SK-N-SH (cell line): ENCODE measurements around the gene TRMT112. TPM values are rescaled to one million over a fixed set of nuclear protein-coding genes. Genes with fewer than 3 reads are reported as not detected.

ENCODE experiments used
- CTCF ChIA-PET: fragments of 300-600, 350-600 bp; formaldehyde crosslinking; extraction: SDS; loops from one replicate; lab custom pipeline; 2021; lab: Yijun Ruan, JAX
- POLR2A ChIA-PET: fragments of 350-600 bp; sonication (Branson Sonifier 250); formaldehyde crosslinking; extraction: SDS; loops from one replicate; lab custom pipeline; 2020; ENCODE audit warnings: antibody characterized with exemption, inconsistent platforms; lab: Yijun Ruan, JAX
- DNase-seq: peaks from one replicate; pipeline ENCODE4 v3.0.0; 2012
- H2AFZ ChIP-seq: fragments of 200-600 bp; sonication (generic); 2 replicates; pipeline ENCODE4 v1.8.1; 2016; ENCODE audit warnings: antibody characterized with exemption, mild to moderate bottlenecking, low read depth
- H3F3A ChIP-seq: fragments of 200-600 bp; sonication (generic); replicated peaks from 2 replicates; pipeline ENCODE3; 2016; ENCODE audit warnings: antibody characterized with exemption, mild to moderate bottlenecking; ENCODE audit not compliant: insufficient read depth
- H3K27ac ChIP-seq, 2 experiments: fragments of 200-500 bp in 1 of 2; fragments of 200-600 bp in 1 of 2; sonication (Bioruptor generic) in 1 of 2; sonication (generic), shearing (Covaris generic) in 1 of 2; 2 replicates each; pipeline versions ENCODE4 v1.5.1 to v1.6.1; 2014 to 2016; ENCODE audit warnings: low read depth in 2 of 2, inconsistent platforms in 1 of 2, low read length in 1 of 2, mild to moderate bottlenecking in 1 of 2, mixed read lengths in 1 of 2
- H3K27me3 ChIP-seq: fragments of 200-600 bp; sonication (generic), shearing (Covaris generic); 2 replicates; pipeline ENCODE4 v1.6.1; 2016; ENCODE audit warnings: mixed run types; ENCODE audit not compliant: insufficient read depth
- H3K36me3 ChIP-seq, 2 experiments: fragments of 200-500 bp in 1 of 2; fragments of 200-600 bp in 1 of 2; sonication (Bioruptor generic) in 1 of 2; sonication (generic) in 1 of 2; replicated peaks in 1 of 2; 2 replicates each; pipeline versions ENCODE3 to v1.5.1; 2014 to 2016; ENCODE audit warnings: low read length in 1 of 2, mild to moderate bottlenecking in 1 of 2; ENCODE audit not compliant: insufficient read depth in 2 of 2, control insufficient read depth in 1 of 2
- H3K4me1 ChIP-seq, 2 experiments: fragments of 200-500 bp in 1 of 2; fragments of 200-600 bp in 1 of 2; sonication (Bioruptor generic) in 1 of 2; sonication (generic), shearing (Covaris generic) in 1 of 2; 2 replicates each; pipeline versions ENCODE4 v1.5.1 to v1.6.1; 2014 to 2016; ENCODE audit warnings: low read depth in 1 of 2, low read length in 1 of 2, mixed run types in 1 of 2; ENCODE audit not compliant: insufficient read depth in 2 of 2, control insufficient read depth in 1 of 2
- H3K4me2 ChIP-seq: fragments of 200-600 bp; sonication (generic), shearing (Covaris generic); 2 replicates; pipeline ENCODE4 v1.6.1; 2017; ENCODE audit warnings: mixed run types
- H3K4me3 ChIP-seq, 2 experiments: fragments of 200-500 bp in 1 of 2; fragments of 200-600 bp in 1 of 2; sonication (Bioruptor generic) in 1 of 2; sonication (generic), shearing (Covaris generic) in 1 of 2; 2 replicates each; pipeline versions ENCODE4 v1.5.1 to v1.8.1; 2014 to 2016; ENCODE audit warnings: low read depth in 2 of 2, inconsistent platforms in 1 of 2, low read length in 1 of 2, mild to moderate bottlenecking in 1 of 2, mixed read lengths in 1 of 2, moderate library complexity in 1 of 2
- H3K79me2 ChIP-seq: fragments of 200-600 bp; sonication (generic); 2 replicates; pipeline ENCODE4 v1.8.1; 2017; ENCODE audit warnings: mild to moderate bottlenecking; ENCODE audit not compliant: insufficient read depth
- H3K9ac ChIP-seq: fragments of 200-600 bp; sonication (generic); 2 replicates; pipeline ENCODE4 v1.6.1; 2017; ENCODE audit warnings: mixed run types
- H3K9me2 ChIP-seq: fragments of 200-600 bp; sonication (generic); 2 replicates; pipeline ENCODE4 v1.6.1; 2017; ENCODE audit warnings: mixed run types
- H3K9me3 ChIP-seq: fragments of 200-600 bp; sonication (generic); 2 replicates; pipeline ENCODE4 v1.6.1; 2017; ENCODE audit warnings: mixed run types, mild to moderate bottlenecking, moderate library complexity
- H4K20me1 ChIP-seq: fragments of 200-600 bp; sonication (generic); 2 replicates; pipeline ENCODE4 v1.6.1; 2017; ENCODE audit warnings: mild to moderate bottlenecking, mixed run types; ENCODE audit not compliant: insufficient read depth
- TAF1 ChIP-seq: IDR thresholded peaks from 2 replicates; pipeline ENCODE4 v1.6.1; 2012; ENCODE audit warnings: low read depth, mild to moderate bottlenecking, low read length, moderate library complexity, borderline replicate concordance
- WGBS: methylation state at CpG from one replicate; pipeline ENCODE4 v1.1.6; 2017; ENCODE audit warnings: low lambda C conversion rate; 5-methylcytosine and 5-hydroxymethylcytosine counted together
- polyA plus RNA-seq, 3 experiments: library from polyadenylated mRNA; depleted of rRNA; stranded (reverse); fragments of >200 nt; gene quantifications; 2 replicates each; pipeline ENCODE4 v1.2.3, GENCODE V29; 2012
- small RNA-seq, 7 experiments: library from RNA; depleted of rRNA; stranded (forward); fragments of <200 nt; gene quantifications; one replicate each; pipeline ENCODE3, GENCODE V24; 2012

TRMT112 gene
- polyA plus RNA-seq, 1 of the 3 experiments (the other 2 are of a cell fraction), result 699 TPM

DNA sequence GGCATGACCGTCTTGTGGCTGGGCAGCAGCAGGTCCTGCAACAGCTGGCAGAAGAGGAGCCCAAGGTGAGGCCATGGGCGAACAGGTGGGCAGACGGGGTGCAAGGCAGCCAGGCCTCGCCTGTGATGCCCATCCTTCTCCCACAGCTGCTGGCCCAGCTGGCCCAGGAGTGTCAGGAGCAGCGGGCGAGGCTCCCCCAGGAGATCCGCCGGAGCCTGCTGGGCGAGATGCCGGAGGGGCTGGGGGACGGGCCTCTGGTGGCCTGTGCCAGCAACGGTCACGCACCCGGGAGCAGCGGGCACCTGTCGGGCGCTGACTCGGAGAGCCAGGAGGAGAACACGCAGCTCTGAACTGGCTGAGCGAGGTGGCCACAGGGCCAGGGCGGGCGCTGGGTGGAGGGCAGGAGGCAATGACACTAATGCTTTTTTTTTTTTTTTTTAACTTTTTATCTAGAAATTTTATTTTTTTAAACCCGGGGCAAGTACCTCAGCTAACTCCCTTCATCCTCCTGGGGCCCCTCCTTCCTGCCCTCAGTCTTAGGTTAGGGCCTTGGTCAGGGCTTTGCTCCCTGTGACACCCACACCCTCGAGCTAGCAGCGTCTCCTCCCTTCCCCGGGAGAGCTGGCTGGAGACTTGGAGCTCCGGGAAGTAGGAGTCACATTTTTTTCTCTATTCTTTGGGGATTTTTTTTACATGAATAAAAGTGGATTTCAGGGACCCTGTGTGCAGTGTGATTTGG lies 50.0 kb downstream of the TRMT112 start:
- no peaks in the 10 kb centered on the region for H3K9me2 ChIP-seq
- H3K4me2 ChIP-seq, result no peak overlapping the region
- no peak overlapping the region for H3K4me3 ChIP-seq
- ChIA-PET CTCF (interaction anchor here (0.8 to 6.9 kb wide), 5 partner anchors 13 to 92 kb away, joined by 3 to 89 read pairs (median 4); partner anchors contain the start of genes ESRRA, PLCB3 and RPS6KA4), POLR2A (interaction anchor here (0.7 to 6.5 kb wide), 4 partner anchors 21 to 1235 kb away, joined by 3 to 112 read pairs (median 4); partner anchors contain the start of genes FKBP2, NUDT22, PLCB3 and PPP1R14B)
- no peaks in the 10 kb centered on the region for H4K20me1 ChIP-seq
- H3F3A ChIP-seq, result peaks cover 34% of the 10 kb centered on the region
- TF ChIP-seq TAF1, result no peak
- no peak overlapping the region for H3K9ac ChIP-seq
- H3K79me2 ChIP-seq, result peaks cover 10% of the 10 kb centered on the region
- peaks cover 15 to 25% of the 10 kb centered on the region in 2 experiments for H3K36me3 ChIP-seq
- no peak for DNase-seq
- H3K9me3 ChIP-seq, result no peaks in the 10 kb centered on the region
- peaks cover 12 to 60% of the 10 kb centered on the region in 2 experiments; a peak in 3 of 4 replicates for H3K4me1 ChIP-seq
- H3K27ac ChIP-seq, result peak overlapping the region; percentile 88 to 97; a peak in 3 of 4 replicates
- no peaks in the 10 kb centered on the region for H3K27me3 ChIP-seq
- no peak overlapping the region for H2AFZ ChIP-seq
- WGBS, result 90% methylated on average over 21 of the region's 27 CpGs

Small RNA genes lying within 50 kb of the gene (small RNA-seq; reads per million reads assigned to genes)
- gene MIR7155, result 0 reads per million in 7 experiments
- gene RF00019, result 0 reads per million in 7 experiments

Other genes starting within 250 kb of the TRMT112 start
- gene MACROD1, start 151.4 kb downstream of the TRMT112 start, polyA plus RNA-seq (2012; rRNA removed), result 48.3 and 49.1 TPM in 2 replicates
- gene STIP1, start 131.4 kb downstream of the TRMT112 start, polyA plus RNA-seq (2012; rRNA removed), result 163 TPM in 2 replicates
- gene FERMT3, start 110.8 kb downstream of the TRMT112 start, polyA plus RNA-seq (2012; rRNA removed), result 1.2 and 1.4 TPM in 2 replicates
- 61.5 and 62.4 TPM in 2 replicates for gene TRPT1, start 91.4 kb downstream of the TRMT112 start, polyA plus RNA-seq (2012; rRNA removed)
- gene NUDT22, start 91.3 kb downstream of the TRMT112 start, polyA plus RNA-seq (2012; rRNA removed), result 72.7 and 74.0 TPM in 2 replicates
- gene DNAJC4, start 87.0 kb downstream of the TRMT112 start, polyA plus RNA-seq (2012; rRNA removed), result 46.9 and 52.1 TPM in 2 replicates
- gene VEGFB, start 83.0 kb downstream of the TRMT112 start, polyA plus RNA-seq (2012; rRNA removed), result 16.3 and 29.9 TPM in 2 replicates
- gene FKBP2, start 76.5 kb downstream of the TRMT112 start, polyA plus RNA-seq (2012; rRNA removed), result 84.8 and 127 TPM in 2 replicates
- gene PPP1R14B, start 70.6 kb downstream of the TRMT112 start, polyA plus RNA-seq (2012; rRNA removed), result 373 and 523 TPM in 2 replicates
- 26.8 and 30.4 TPM in 2 replicates for gene PLCB3, start 66.0 kb downstream of the TRMT112 start, polyA plus RNA-seq (2012; rRNA removed)
- gene BAD, start 32.9 kb downstream of the TRMT112 start, polyA plus RNA-seq (2012; rRNA removed), result 75.6 and 80.9 TPM in 2 replicates
- 29.9 and 32.9 TPM in 2 replicates for gene GPR137, start 31.7 kb downstream of the TRMT112 start, polyA plus RNA-seq (2012; rRNA removed)
- gene KCNK4, start 26.3 kb downstream of the TRMT112 start, polyA plus RNA-seq (2012; rRNA removed), result 0.13 and 0.16 TPM in 2 replicates
- 0.54 and 0.67 TPM in 2 replicates for gene CATSPERZ, start 17.2 kb downstream of the TRMT112 start, polyA plus RNA-seq (2012; rRNA removed)
- 27.8 and 31.7 TPM in 2 replicates for gene ESRRA, start 12.0 kb downstream of the TRMT112 start, polyA plus RNA-seq (2012; rRNA removed)
- gene PRDX5, start 562 bp upstream of the TRMT112 start, polyA plus RNA-seq (2012; rRNA removed), result 875 and 1,000 TPM in 2 replicates
- gene CCDC88B, start 22.6 kb upstream of the TRMT112 start, polyA plus RNA-seq (2012; rRNA removed), result 2.4 and 3.4 TPM in 2 replicates
- 43.4 and 44.7 TPM in 2 replicates for gene RPS6KA4, start 41.6 kb upstream of the TRMT112 start, polyA plus RNA-seq (2012; rRNA removed)
- not detected in 2 replicates for gene SLC22A11, start 238.4 kb upstream of the TRMT112 start, polyA plus RNA-seq (2012; rRNA removed)